Lower leg skin (tissue), 4 donors: ENCODE measurements around the gene GMPPB. TPM values are rescaled to one million over a fixed set of nuclear protein-coding genes. Genes with fewer than 3 reads are reported as not detected.

Source experiments
- DNase-seq, 2 donors: peaks; one replicate each; pipeline ENCODE4 v3.0.0-alpha.2; 2019; ENCODE audit warnings: low spot score in 2 of 2
- H3K4me3 ChIP-seq: fragments of 200-600 bp; sonication (generic); 2 replicates; pipeline ENCODE4 v1.5.1; 2017; ENCODE audit warnings: mild to moderate bottlenecking, low read depth; ENCODE audit not compliant: poor library complexity, severe bottlenecking
- POLR2A ChIP-seq, 2 donors: fragments of 450-650 bp; IDR thresholded peaks; one replicate each; pipeline ENCODE4 v1.6.1; 2016 to 2017; ENCODE audit warnings: antibody characterized with exemption in 2 of 2, mild to moderate bottlenecking in 1 of 2, moderate library complexity in 1 of 2
- WGBS, 2 donors: methylation state at CpG; one replicate each; pipeline ENCODE4 v1.1.5; 2018; 5-methylcytosine and 5-hydroxymethylcytosine counted together
- intact Hi-C: fragments of 100-400 bp; cut with DNase I; formaldehyde crosslinking; loops from one replicate; pipeline ENCODE4 v1.15.0; 2023; ENCODE audit warnings: low total_unique reads
- total RNA-seq, 4 donors: library from RNA; depleted of rRNA; stranded (reverse); fragments of >200 nt; gene quantifications; one replicate each; pipeline ENCODE4 v1.1.0, GENCODE V29; 2016
- TF ChIP-seq, protein P1 (sequence below), 3 donors: fragments of 450-650 bp; IDR thresholded peaks; one replicate each; pipeline ENCODE4 v1.5.1; 2016; ENCODE audit warnings: antibody characterized with exemption in 3 of 3, mild to moderate bottlenecking in 3 of 3, moderate library complexity in 2 of 3

Gene GMPPB
- total RNA-seq, 4 donors from 2014 or later = 10.1 to 27.6 (median 18.2) TPM

GRCh38 chr3:49763981-49764380, 40.2 kb upstream of the GMPPB start:
- WGBS, 2 donors = 95 to 99% methylated on average over 4 of the region's 4 CpGs
- H3K4me3 ChIP-seq = no peak overlapping the region
- intact Hi-C loops = no loop called here
- peak in 1 of 2 donors; percentile 17 for DNase-seq
- TF ChIP-seq, protein P1, sequence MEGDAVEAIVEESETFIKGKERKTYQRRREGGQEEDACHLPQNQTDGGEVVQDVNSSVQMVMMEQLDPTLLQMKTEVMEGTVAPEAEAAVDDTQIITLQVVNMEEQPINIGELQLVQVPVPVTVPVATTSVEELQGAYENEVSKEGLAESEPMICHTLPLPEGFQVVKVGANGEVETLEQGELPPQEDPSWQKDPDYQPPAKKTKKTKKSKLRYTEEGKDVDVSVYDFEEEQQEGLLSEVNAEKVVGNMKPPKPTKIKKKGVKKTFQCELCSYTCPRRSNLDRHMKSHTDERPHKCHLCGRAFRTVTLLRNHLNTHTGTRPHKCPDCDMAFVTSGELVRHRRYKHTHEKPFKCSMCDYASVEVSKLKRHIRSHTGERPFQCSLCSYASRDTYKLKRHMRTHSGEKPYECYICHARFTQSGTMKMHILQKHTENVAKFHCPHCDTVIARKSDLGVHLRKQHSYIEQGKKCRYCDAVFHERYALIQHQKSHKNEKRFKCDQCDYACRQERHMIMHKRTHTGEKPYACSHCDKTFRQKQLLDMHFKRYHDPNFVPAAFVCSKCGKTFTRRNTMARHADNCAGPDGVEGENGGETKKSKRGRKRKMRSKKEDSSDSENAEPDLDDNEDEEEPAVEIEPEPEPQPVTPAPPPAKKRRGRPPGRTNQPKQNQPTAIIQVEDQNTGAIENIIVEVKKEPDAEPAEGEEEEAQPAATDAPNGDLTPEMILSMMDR (IDR thresholded peaks at IDR 0.05) = no peak
- TF ChIP-seq POLR2A (IDR thresholded peaks at IDR 0.05) = no peak

GRCh38 chr3:49761661-49762060, 37.9 kb upstream of the GMPPB start:
- H3K4me3 ChIP-seq = no peak overlapping the region
- 86 to 93% methylated on average over 3 of the region's 3 CpGs for WGBS, 2 donors
- peak in 1 of 2 donors; percentile 20 for DNase-seq
- no peak for TF ChIP-seq POLR2A (IDR thresholded peaks at IDR 0.05)
- TF ChIP-seq, protein P1 (IDR thresholded peaks at IDR 0.05) = no peak
- intact Hi-C loops = no loop called here

DNA sequence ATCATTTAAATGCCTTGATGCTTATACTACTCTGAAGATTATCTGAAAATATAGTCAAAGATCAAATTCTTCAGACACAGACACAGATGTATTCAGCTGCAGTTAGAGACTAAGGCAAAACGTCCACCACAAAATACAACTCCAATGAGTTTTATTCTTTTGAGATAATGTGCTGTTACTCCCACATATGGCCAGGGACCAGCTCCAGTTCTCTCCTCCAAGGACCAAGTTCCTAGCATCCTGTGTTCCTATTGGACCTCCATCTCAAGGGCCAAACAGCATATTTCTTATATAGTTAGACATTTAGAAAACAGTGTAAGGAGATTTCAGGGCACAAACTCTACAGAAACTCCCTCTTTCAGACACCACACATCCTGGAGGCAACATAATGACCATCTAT, 35.5 kb upstream of the GMPPB start:
- intact Hi-C loops = no loop called here
- no peak overlapping the region for H3K4me3 ChIP-seq
- TF ChIP-seq, protein P1 (IDR thresholded peaks at IDR 0.05) = no peak
- no peak for TF ChIP-seq POLR2A (IDR thresholded peaks at IDR 0.05)
- 24 to 41% methylated on average over 1 of the region's 1 CpG for WGBS, 2 donors
- DNase-seq = no peak

- WGBS, 2 donors = 74 to 81% methylated on average over 2 of the region's 2 CpGs
- no peak overlapping the region for H3K4me3 ChIP-seq
- TF ChIP-seq, protein P1 (IDR thresholded peaks at IDR 0.05) = no peak
- no peak for TF ChIP-seq POLR2A (IDR thresholded peaks at IDR 0.05)
- intact Hi-C loops = no loop called here
- DNase-seq = no peak
Measured at GRCh38 chr3:49757197-49757596, 33.4 kb upstream of the GMPPB start.

DNA sequence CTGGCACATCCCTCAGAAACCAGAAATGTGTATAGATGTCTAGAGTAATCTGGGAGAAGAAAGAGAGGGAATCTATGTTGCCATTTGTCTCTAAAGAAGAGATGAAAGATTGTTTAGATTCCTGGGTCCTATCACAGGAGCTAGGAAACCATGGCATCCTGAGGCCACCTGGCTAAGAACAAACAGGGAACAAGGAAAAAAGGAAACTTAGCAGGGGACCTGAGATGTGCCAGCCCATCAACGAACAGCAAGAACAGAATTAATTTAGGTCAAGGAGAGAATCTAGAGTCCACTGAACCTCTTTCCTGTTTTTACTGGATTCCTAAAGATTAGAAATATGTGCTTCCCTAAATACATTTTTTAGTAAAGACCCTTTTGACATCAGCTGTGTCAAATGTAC, 32.3 kb upstream of the GMPPB start:
- no peak for TF ChIP-seq POLR2A (IDR thresholded peaks at IDR 0.05)
- TF ChIP-seq, protein P1 (IDR thresholded peaks at IDR 0.05) = no peak
- DNase-seq = no peak
- 71 to 90% methylated on average over 1 of the region's 1 CpG for WGBS, 2 donors
- no peak overlapping the region for H3K4me3 ChIP-seq
- intact Hi-C loops = no loop called here

DNA sequence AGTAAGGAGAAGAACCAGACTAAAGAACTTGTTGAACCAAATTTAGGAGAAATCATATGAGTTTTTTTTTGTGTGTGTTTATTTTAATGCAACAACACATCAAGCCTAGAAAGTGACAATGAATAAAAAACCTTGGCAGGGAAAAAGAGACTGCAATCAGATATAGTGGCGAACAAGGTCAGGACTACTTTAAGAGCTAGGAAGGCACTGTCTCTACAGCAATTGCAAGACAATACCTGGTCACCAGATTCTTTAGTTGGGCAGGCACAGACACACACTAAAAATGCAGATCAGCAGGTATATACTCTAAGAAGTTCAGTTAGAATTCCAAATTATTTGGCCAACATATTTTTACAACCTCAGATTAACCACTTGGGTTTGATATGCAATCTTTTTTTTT, 30.8 kb upstream of the GMPPB start:
- H3K4me3 ChIP-seq = no peak overlapping the region
- peak in 1 of 2 donors; percentile 2 for DNase-seq
- no peak for TF ChIP-seq POLR2A (IDR thresholded peaks at IDR 0.05)
- TF ChIP-seq, protein P1 (IDR thresholded peaks at IDR 0.05) = no peak
- WGBS, 2 donors = 63 to 77% methylated on average over 1 of the region's 1 CpG
- intact Hi-C loops = no loop called here
